ENCODE measurements around the gene ACP3.

The ACP3 gene

GRCh38 chr3:132318451-132318850 is 1.2 kb downstream of the ACP3 start:
- TF ChIP-seq CTCF (IDR thresholded peaks at IDR 0.05; ENCODE audit: borderline replicate concordance, insufficient read depth, low read depth, low read length) = no peak
- no peak overlapping the region for H3K4me3 ChIP-seq (ENCODE audit: low read depth, low read length)

- TF ChIP-seq CTCF (IDR thresholded peaks at IDR 0.05; ENCODE audit: borderline replicate concordance, insufficient read depth, low read depth, low read length) = no peak
- H3K4me3 ChIP-seq (ENCODE audit: low read depth, low read length) = no peak overlapping the region
These were observed 4.1 kb downstream of the ACP3 start for GRCh38 chr3:132321304-132321703.

GRCh38 chr3:132325103-132325606 is 7.9 kb downstream of the ACP3 start:
- no peak overlapping the region for H3K4me3 ChIP-seq (ENCODE audit: low read depth, low read length)
- TF ChIP-seq CTCF (IDR thresholded peaks at IDR 0.05; ENCODE audit: borderline replicate concordance, insufficient read depth, low read depth, low read length) = no peak

- no peak for TF ChIP-seq CTCF (IDR thresholded peaks at IDR 0.05; ENCODE audit: borderline replicate concordance, insufficient read depth, low read depth, low read length)
- H3K4me3 ChIP-seq (ENCODE audit: low read depth, low read length) = no peak overlapping the region
These were observed 8.4 kb downstream of the ACP3 start for GRCh38 chr3:132325634-132326033.

GRCh38 chr3:132326251-132326650 is 9.0 kb downstream of the ACP3 start:
- no peak for TF ChIP-seq CTCF (IDR thresholded peaks at IDR 0.05; ENCODE audit: borderline replicate concordance, insufficient read depth, low read depth, low read length)
- no peak overlapping the region for H3K4me3 ChIP-seq (ENCODE audit: low read depth, low read length)

GRCh38 chr3:132332082-132332481 is 14.9 kb downstream of the ACP3 start:
- no peak overlapping the region for H3K4me3 ChIP-seq (ENCODE audit: low read depth, low read length)
- no peak for TF ChIP-seq CTCF (IDR thresholded peaks at IDR 0.05; ENCODE audit: borderline replicate concordance, insufficient read depth, low read depth, low read length)

- no peak for TF ChIP-seq CTCF (IDR thresholded peaks at IDR 0.05; ENCODE audit: borderline replicate concordance, insufficient read depth, low read depth, low read length)
- no peak overlapping the region for H3K4me3 ChIP-seq (ENCODE audit: low read depth, low read length)
These were observed 15.3 kb downstream of the ACP3 start for GRCh38 chr3:132332508-132332907.

Measured in GM12875 (cell line).